Memory B cell (primary cell): ENCODE data around the gene MREG.
"Not testable (repeated sequence)": the region's sequence is repeated elsewhere in the genome, so short reads cannot be mapped to it uniquely, and the experiment has no call there.

ENCODE experiments used
- ATAC-seq: fragments of 150-1000 bp; cut with Tn5 transposase; 2 replicates; pipeline ENCODE4 v1.10.0; 2021; ENCODE audit warnings: low read depth, mild to moderate bottlenecking, moderate library complexity
- DNase-seq, 2 donors: peaks; one replicate each; pipeline ENCODE4 v3.0.0; 2022; ENCODE audit warnings: low spot score in 2 of 2
- H3K27ac Mint-ChIP-seq: one replicate; pipeline ENCODE4 v1.8.0; 2022; ENCODE audit warnings: mild to moderate bottlenecking, moderate library complexity, mixed read lengths
- H3K27me3 Mint-ChIP-seq: one replicate; pipeline ENCODE4 v1.8.0; 2022; ENCODE audit warnings: mixed read lengths
- H3K36me3 Mint-ChIP-seq: one replicate; pipeline ENCODE4 v1.8.0; 2022; ENCODE audit warnings: mild to moderate bottlenecking, mixed read lengths
- H3K4me1 Mint-ChIP-seq: one replicate; pipeline ENCODE4 v1.8.0; 2022; ENCODE audit warnings: mixed read lengths
- H3K4me3 Mint-ChIP-seq: one replicate; pipeline ENCODE4 v1.8.0; 2022; ENCODE audit warnings: mild to moderate bottlenecking, moderate library complexity, mixed read lengths
- H3K9me3 Mint-ChIP-seq: one replicate; pipeline ENCODE4 v1.8.0; 2022; ENCODE audit warnings: mixed read lengths

The MREG gene

GRCh38 chr2:215946586-215946985 is 66.8 kb downstream of the MREG start:
- H3K36me3 Mint-ChIP-seq: peaks cover 25% of the 10 kb centered on the region
- no peak for ATAC-seq

DNA sequence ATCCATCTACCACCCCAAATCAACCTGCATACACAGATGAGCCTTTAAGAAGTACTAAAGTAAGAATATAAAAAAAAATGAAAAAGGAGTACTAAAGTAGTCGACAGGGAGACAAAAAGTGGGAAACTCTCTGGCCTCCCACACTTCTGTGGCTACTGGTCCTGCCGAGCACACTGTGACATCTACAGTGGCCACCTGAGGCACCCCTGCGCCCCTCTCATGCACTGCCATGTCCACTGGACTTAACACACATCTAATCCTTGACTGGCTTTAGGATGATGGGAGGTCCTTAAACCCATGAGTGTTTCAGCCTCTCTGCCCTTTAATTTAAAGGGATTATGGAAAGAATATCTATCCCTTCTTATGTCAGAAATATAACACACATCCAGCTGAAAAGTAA is 71.2 kb downstream of the MREG start:
- peaks cover 27% of the 10 kb centered on the region for H3K36me3 Mint-ChIP-seq
- H3K4me3 Mint-ChIP-seq: no peak overlapping the region
- DNase-seq (no peak), ATAC-seq (no peak)
- H3K27ac Mint-ChIP-seq: no peak overlapping the region
- H3K9me3 Mint-ChIP-seq: no peaks in the 10 kb centered on the region
- no peaks in the 10 kb centered on the region for H3K27me3 Mint-ChIP-seq
- H3K4me1 Mint-ChIP-seq: no peaks in the 10 kb centered on the region

More at GRCh38 chr2:215946586-215946985, 66.8 kb downstream of the MREG start:
- no peak overlapping the region for H3K27ac Mint-ChIP-seq
- no peak for DNase-seq
- H3K4me1 Mint-ChIP-seq: no peaks in the 10 kb centered on the region
- no peak overlapping the region for H3K4me3 Mint-ChIP-seq
- H3K27me3 Mint-ChIP-seq: no peaks in the 10 kb centered on the region
- no peaks in the 10 kb centered on the region for H3K9me3 Mint-ChIP-seq

GRCh38 chr2:215941726-215942125 is 71.6 kb downstream of the MREG start:
- ATAC-seq (no peak), DNase-seq (no peak)
- no peak overlapping the region for H3K27ac Mint-ChIP-seq
- H3K4me3 Mint-ChIP-seq: no peak overlapping the region
- no peaks in the 10 kb centered on the region for H3K4me1 Mint-ChIP-seq
- no peaks in the 10 kb centered on the region for H3K9me3 Mint-ChIP-seq
- H3K27me3 Mint-ChIP-seq: no peaks in the 10 kb centered on the region
- peaks cover 25% of the 10 kb centered on the region for H3K36me3 Mint-ChIP-seq

GRCh38 chr2:215940645-215941184 is 72.6 kb downstream of the MREG start:
- no peak overlapping the region for H3K27ac Mint-ChIP-seq
- H3K4me3 Mint-ChIP-seq: no peak overlapping the region
- H3K36me3 Mint-ChIP-seq: peaks cover 17% of the 10 kb centered on the region
- no peak for ATAC-seq
- DNase-seq: no peak
- H3K4me1 Mint-ChIP-seq: no peaks in the 10 kb centered on the region
- H3K27me3 Mint-ChIP-seq: no peaks in the 10 kb centered on the region
- H3K9me3 Mint-ChIP-seq: no peaks in the 10 kb centered on the region

DNA sequence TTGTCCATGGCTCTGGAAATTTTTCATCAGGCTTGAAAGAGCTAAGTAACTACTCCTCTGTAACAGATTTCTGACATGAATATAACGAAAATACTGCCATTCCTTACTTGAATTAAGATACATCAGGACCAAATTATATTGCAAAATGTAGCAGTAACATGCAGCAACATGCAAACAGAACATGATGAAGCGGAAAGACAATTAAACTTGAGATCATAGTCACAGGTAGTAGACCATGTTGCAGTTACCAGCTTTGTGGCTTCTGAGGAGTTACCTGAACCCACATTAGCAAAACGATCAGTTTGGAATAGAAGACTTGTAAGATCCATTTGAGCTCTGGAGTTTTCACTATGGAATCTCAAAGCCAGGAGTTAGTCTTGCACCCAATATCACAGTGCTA is 76.2 kb downstream of the MREG start:
- H3K9me3 Mint-ChIP-seq: no peaks in the 10 kb centered on the region
- H3K36me3 Mint-ChIP-seq: peaks cover 6% of the 10 kb centered on the region
- H3K4me3 Mint-ChIP-seq: no peak overlapping the region
- ATAC-seq: no peak
- H3K27me3 Mint-ChIP-seq: no peaks in the 10 kb centered on the region
- H3K27ac Mint-ChIP-seq: no peak overlapping the region
- DNase-seq: no peak
- H3K4me1 Mint-ChIP-seq: no peaks in the 10 kb centered on the region

DNA sequence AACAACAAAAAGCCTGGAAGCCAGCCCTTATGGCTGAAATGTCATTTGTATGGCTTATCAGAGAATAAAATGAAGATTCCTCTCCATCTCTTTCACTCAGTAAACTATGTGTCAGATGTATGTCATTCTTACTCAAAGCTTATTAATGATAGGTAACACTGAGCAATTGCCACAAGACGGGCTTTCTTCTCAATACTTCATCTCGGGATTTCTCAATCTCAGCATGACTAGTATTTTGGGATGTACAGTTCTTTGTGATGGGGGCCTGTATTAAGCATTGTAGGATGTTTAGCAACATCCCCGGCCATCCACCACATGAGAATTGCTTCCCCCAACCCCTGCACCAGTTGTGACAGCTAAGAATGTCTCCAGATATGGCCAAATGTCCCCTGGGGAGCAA is 80.2 kb downstream of the MREG start:
- no peak for ATAC-seq
- DNase-seq: no peak
- no peak overlapping the region for H3K4me3 Mint-ChIP-seq
- no peaks in the 10 kb centered on the region for H3K4me1 Mint-ChIP-seq
- H3K9me3 Mint-ChIP-seq: no peaks in the 10 kb centered on the region
- peaks cover 2% of the 10 kb centered on the region for H3K27me3 Mint-ChIP-seq
- no peaks in the 10 kb centered on the region for H3K36me3 Mint-ChIP-seq
- no peak overlapping the region for H3K27ac Mint-ChIP-seq

DNA sequence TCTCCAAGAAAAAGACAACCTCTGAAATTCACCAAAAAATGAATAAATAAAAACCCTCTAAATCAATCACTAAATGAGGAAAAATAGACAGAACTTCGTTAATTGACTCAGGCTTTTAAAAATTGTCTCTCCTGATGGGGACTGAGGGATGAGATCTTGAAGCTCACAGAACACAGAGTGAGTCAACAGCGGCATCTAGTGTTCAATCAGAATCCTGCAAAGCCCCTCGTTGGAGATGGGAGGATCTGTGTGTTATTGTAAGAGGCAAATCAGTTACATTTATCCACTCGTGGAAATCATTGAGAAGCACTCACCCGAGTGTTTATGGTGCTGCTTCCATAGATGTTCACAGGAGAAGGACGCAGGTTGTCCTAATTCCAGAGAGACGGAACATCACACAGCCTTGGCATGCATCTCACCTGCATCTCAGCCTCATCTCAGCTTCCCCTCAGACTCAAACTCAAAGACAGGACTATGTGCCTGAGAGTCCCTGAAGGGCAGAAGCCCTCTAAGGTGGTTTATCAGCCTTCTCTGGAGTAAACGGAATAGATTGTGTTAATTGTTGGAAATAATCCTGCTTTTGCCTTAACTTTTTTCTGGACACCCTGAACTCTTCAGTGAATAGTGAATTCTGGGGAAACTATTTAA is 82.0 kb downstream of the MREG start:
- no peaks in the 10 kb centered on the region for H3K36me3 Mint-ChIP-seq
- peak; percentile 70 for ATAC-seq
- no peak overlapping the region for H3K4me3 Mint-ChIP-seq
- peaks cover 2% of the 10 kb centered on the region for H3K27me3 Mint-ChIP-seq
- no peak overlapping the region for H3K27ac Mint-ChIP-seq
- H3K4me1 Mint-ChIP-seq: no peaks in the 10 kb centered on the region
- peak; percentile 36 to 47 for DNase-seq
- no peaks in the 10 kb centered on the region for H3K9me3 Mint-ChIP-seq

- ATAC-seq (no peak), DNase-seq (no peak)
- H3K27me3 Mint-ChIP-seq: peaks cover 2% of the 10 kb centered on the region
These were observed 82.7 kb downstream of the MREG start for GRCh38 chr2:215930505-215931253.

DNA sequence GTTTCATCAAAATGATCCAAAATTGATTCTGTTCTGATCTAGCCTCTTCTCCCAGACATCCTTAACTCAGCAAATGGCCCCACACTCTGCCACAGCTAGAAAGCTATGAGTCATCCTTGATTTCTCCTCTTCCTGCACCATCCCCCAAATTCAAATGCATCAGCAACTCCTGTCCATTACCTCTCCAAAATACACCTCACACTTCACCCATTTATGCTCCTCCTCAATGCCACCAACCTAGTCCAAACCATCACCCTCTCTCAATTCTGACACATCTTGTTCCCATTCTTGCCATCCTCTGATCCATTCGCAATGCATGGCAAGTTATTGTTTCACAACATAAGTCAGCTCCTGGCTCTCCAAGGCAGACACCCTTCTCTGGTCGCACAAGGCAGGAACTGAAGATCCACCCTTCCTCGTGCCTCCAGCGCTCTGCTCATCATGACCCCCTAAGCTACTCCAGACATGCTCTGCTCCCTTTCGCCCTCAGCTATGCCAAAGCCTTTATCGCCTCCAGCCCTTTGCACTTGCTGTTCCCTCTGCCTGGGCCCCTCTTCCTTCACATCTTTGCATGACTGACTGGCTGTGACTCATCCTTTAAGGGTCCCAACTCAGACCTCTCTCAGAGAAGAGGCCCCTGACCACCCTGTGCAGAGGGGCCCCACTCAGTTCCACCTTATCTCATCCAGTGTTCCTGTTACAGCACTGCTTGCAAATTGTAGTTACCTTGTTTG is 83.6 kb downstream of the MREG start:
- ATAC-seq (no peak), DNase-seq (no peak)
- peaks cover 7% of the 10 kb centered on the region for H3K27me3 Mint-ChIP-seq
- H3K27ac Mint-ChIP-seq: no peak overlapping the region
- no peaks in the 10 kb centered on the region for H3K36me3 Mint-ChIP-seq
- no peak overlapping the region for H3K4me3 Mint-ChIP-seq
- H3K9me3 Mint-ChIP-seq: no peaks in the 10 kb centered on the region
- H3K4me1 Mint-ChIP-seq: no peaks in the 10 kb centered on the region

More at GRCh38 chr2:215930505-215931253, 82.7 kb downstream of the MREG start:
- no peak overlapping the region for H3K27ac Mint-ChIP-seq
- H3K4me3 Mint-ChIP-seq: no peak overlapping the region
- H3K36me3 Mint-ChIP-seq: no peaks in the 10 kb centered on the region
- no peaks in the 10 kb centered on the region for H3K4me1 Mint-ChIP-seq
- no peaks in the 10 kb centered on the region for H3K9me3 Mint-ChIP-seq

GRCh38 chr2:215928086-215928485 is 85.3 kb downstream of the MREG start:
- Mint-ChIP-seq H3K27ac (no peak overlapping the region), H3K36me3 (no peaks in the 10 kb centered on the region), H3K4me3 (no peak overlapping the region), H3K9me3 (no peaks in the 10 kb centered on the region), H3K27me3 (peaks cover 14% of the 10 kb centered on the region), H3K4me1 (no peaks in the 10 kb centered on the region)
- DNase-seq (no peak), ATAC-seq (no peak)

- H3K36me3 Mint-ChIP-seq, H3K4me3 Mint-ChIP-seq, ATAC-seq, H3K27ac Mint-ChIP-seq, H3K9me3 Mint-ChIP-seq, H3K4me1 Mint-ChIP-seq, DNase-seq: not testable (repeated sequence)
- H3K27me3 Mint-ChIP-seq: peaks cover 16% of the 10 kb centered on the region
These were observed 86.4 kb downstream of the MREG start for GRCh38 chr2:215926992-215927391.

DNA sequence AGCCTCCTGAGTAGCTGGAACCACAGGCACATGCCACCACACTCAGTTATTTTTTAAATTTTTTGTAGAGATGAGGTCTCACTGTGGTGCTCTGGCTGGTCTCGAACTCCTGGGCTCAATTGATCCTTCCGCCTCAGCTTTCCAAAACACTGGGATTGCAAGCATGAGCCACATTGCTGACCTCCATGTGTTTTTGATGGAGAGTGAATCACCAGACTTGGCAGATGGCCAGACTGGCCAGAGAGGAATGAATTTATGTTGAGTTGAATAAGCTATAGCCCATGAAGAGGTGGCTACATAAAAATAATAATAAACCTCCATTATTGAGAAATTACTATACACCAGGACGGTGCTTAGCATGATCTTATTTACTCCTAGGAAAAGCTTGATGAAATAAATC is 91.5 kb downstream of the MREG start:
- Mint-ChIP-seq H3K4me3 (no peak overlapping the region), H3K4me1 (no peaks in the 10 kb centered on the region), H3K9me3 (no peaks in the 10 kb centered on the region), H3K27me3 (peaks cover 19% of the 10 kb centered on the region), H3K27ac (no peak overlapping the region), H3K36me3 (no peaks in the 10 kb centered on the region)
- no peak for DNase-seq
- no peak for ATAC-seq

GRCh38 chr2:215920244-215921100 is 92.9 kb downstream of the MREG start:
- DNase-seq (peak; percentile 37 to 46), ATAC-seq (peak; percentile 85)
- Mint-ChIP-seq H3K27me3 (peaks cover 21% of the 10 kb centered on the region), H3K4me1 (no peaks in the 10 kb centered on the region), H3K9me3 (no peaks in the 10 kb centered on the region), H3K4me3 (no peak overlapping the region), H3K27ac (no peak overlapping the region), H3K36me3 (no peaks in the 10 kb centered on the region)
